Measurements from ENCODE around the gene SUSD1.

The SUSD1 gene

DNA sequence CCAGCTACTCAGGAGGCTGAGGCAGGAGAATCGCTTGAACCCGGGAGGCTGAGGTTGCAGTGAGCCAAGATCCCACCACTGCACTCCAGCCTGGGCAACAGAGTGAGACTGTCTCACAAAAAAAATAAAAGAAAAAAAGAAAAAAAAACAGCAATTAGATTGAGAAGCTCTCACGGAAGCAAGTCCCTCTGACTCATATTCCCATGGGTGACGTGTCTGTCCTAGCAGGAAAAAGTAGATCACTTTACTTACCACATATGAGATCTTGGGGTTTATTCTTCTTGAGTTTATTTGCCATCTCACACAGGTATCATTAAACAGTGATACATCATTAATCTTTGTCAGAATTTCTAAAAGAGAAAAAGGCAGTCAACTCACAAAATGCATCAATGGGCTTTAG is 62.6 kb downstream of the SUSD1 start:
- TF ChIP-seq ZNF629 (tag by site-specific recombination; IDR thresholded peaks at IDR 0.05) = peak; percentile 68
- peak; percentile 64 for TF ChIP-seq SP7 (tag by site-specific recombination; IDR thresholded peaks at IDR 0.05)
- TF ChIP-seq KLF1 (tag by site-specific recombination; IDR thresholded peaks at IDR 0.05) = no peak
- no peak for TF ChIP-seq WT1 (tag by site-specific recombination; IDR thresholded peaks at IDR 0.05)
- TF ChIP-seq, protein P1, sequence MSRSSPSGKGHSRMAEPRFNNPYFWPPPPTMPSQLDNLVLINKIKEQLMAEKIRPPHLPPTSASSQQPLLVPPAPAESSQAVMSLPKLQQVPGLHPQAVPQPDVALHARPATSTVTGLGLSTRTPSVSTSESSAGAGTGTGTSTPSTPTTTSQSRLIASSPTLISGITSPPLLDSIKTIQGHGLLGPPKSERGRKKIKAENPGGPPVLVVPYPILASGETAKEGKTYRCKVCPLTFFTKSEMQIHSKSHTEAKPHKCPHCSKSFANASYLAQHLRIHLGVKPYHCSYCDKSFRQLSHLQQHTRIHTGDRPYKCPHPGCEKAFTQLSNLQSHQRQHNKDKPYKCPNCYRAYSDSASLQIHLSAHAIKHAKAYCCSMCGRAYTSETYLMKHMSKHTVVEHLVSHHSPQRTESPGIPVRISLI (tag by site-specific recombination; IDR thresholded peaks at IDR 0.05) = peak; percentile 73; the same call in 1 of the 2 replicates
- TF ChIP-seq KLF8 (tag by site-specific recombination; IDR thresholded peaks at IDR 0.05) = peak; percentile 19; the same call in 1 of the 2 replicates
- no peak for TF ChIP-seq REPIN1 (tag by site-specific recombination; IDR thresholded peaks at IDR 0.05; ENCODE audit: low read depth)
- no peak for TF ChIP-seq ZNF175 (tag by site-specific recombination; IDR thresholded peaks at IDR 0.05)
- no peak for TF ChIP-seq EGR2 (tag by site-specific recombination; IDR thresholded peaks at IDR 0.05; ENCODE audit: low read depth)
- no peak for TF ChIP-seq ZNF747 (tag by site-specific recombination; IDR thresholded peaks at IDR 0.05)
- no peak for TF ChIP-seq BCL11B (tag by site-specific recombination; IDR thresholded peaks at IDR 0.05; ENCODE audit: low read depth)
- no peak for TF ChIP-seq ZNF416 (tag by site-specific recombination; IDR thresholded peaks at IDR 0.05)
- TF ChIP-seq SP2 (tag by site-specific recombination; IDR thresholded peaks at IDR 0.05) = no peak
- TF ChIP-seq, protein P2, sequence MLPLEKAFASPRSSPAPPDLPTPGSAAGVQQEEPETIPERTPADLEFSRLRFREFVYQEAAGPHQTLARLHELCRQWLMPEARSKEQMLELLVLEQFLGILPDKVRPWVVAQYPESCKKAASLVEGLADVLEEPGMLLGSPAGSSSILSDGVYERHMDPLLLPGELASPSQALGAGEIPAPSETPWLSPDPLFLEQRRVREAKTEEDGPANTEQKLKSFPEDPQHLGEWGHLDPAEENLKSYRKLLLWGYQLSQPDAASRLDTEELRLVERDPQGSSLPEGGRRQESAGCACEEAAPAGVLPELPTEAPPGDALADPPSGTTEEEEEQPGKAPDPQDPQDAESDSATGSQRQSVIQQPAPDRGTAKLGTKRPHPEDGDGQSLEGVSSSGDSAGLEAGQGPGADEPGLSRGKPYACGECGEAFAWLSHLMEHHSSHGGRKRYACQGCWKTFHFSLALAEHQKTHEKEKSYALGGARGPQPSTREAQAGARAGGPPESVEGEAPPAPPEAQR (tag by site-specific recombination; IDR thresholded peaks at IDR 0.05) = no peak
- TF ChIP-seq ZNF37A (tag by site-specific recombination; IDR thresholded peaks at IDR 0.05) = no peak
- TF ChIP-seq, protein P3, sequence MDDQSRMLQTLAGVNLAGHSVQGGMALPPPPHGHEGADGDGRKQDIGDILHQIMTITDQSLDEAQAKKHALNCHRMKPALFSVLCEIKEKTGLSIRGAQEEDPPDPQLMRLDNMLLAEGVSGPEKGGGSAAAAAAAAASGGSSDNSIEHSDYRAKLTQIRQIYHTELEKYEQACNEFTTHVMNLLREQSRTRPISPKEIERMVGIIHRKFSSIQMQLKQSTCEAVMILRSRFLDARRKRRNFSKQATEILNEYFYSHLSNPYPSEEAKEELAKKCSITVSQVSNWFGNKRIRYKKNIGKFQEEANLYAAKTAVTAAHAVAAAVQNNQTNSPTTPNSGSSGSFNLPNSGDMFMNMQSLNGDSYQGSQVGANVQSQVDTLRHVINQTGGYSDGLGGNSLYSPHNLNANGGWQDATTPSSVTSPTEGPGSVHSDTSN (CRISPR knock-in tag; IDR thresholded peaks at IDR 0.05) = no peak
- TF ChIP-seq, protein P4, sequence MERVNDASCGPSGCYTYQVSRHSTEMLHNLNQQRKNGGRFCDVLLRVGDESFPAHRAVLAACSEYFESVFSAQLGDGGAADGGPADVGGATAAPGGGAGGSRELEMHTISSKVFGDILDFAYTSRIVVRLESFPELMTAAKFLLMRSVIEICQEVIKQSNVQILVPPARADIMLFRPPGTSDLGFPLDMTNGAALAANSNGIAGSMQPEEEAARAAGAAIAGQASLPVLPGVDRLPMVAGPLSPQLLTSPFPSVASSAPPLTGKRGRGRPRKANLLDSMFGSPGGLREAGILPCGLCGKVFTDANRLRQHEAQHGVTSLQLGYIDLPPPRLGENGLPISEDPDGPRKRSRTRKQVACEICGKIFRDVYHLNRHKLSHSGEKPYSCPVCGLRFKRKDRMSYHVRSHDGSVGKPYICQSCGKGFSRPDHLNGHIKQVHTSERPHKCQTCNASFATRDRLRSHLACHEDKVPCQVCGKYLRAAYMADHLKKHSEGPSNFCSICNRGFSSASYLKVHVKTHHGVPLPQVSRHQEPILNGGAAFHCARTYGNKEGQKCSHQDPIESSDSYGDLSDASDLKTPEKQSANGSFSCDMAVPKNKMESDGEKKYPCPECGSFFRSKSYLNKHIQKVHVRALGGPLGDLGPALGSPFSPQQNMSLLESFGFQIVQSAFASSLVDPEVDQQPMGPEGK (tag by site-specific recombination; IDR thresholded peaks at IDR 0.05) = no peak
- no peak for TF ChIP-seq ZNF350 (tag by site-specific recombination; IDR thresholded peaks at IDR 0.05)
- TF ChIP-seq ZEB2 (tag by site-specific recombination; IDR thresholded peaks at IDR 0.05) = 0 out of 2 replicates have a peak, but pooled peaks have one; percentile 31
- CTCF ChIA-PET = interaction anchor here (0.6 to 3.2 kb wide), 20 partner anchors 11 to 798 kb away, joined by 3 to 40 read pairs (median 4); partner anchors contain the start of gene INIP
- Histone ChIP-seq H3K9me3 (ENCODE audit: control insufficient read depth, insufficient read depth, low read depth, low read length) (no peaks in the 10 kb centered on the region), H3K4me1 (ENCODE audit: control insufficient read depth, insufficient read depth, low read length) (peaks cover 5% of the 10 kb centered on the region; the same call in 1 of the 2 replicates), H3K4me3 (ENCODE audit: low read depth, low read length) (no peak overlapping the region), H3K27ac (ENCODE audit: extremely low read depth, low read depth, low read length) (no peak overlapping the region), H3K36me3 (ENCODE audit: control insufficient read depth in 2 of 2, insufficient read depth in 1 of 2, low read length in 2 of 2) (peaks cover 0 to 4% of the 10 kb centered on the region in 2 experiments; a peak in 2 of 3 replicates)
- POLR2A ChIA-PET = interaction anchor here (1.1 to 1.5 kb wide), 2 partner anchors 221 to 605 kb away, joined by 4 to 7 read pairs; partner anchors contain the start of genes INIP and PTBP3

DNA sequence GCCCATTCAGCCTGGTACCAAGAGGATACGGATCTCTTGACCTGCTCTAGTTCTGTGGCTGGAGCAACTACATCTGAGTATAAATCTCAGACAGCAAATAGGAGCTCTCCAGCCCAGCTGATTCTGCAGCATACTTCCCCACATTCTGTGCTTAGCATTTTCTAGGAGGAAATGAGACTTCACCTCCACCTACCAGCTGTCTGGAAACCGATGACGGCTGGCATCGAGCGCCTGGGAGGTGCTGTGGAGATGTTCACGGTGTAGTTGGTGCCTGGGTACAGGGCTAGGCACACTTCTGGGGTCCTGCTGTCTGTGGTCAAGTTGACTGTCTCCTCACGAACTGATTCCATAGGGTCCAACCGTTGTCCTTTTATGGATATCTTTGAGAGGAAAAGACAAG is 63.6 kb downstream of the SUSD1 start:
- ChIA-PET CTCF (interaction anchor here (0.6 to 2.5 kb wide), 5 partner anchors 14 to 709 kb away, joined by 3 to 26 read pairs (median 6); no protein-coding TSS in a partner anchor), POLR2A (interaction anchor here (0.6 kb wide), 1 partner anchor 618 kb away, joined by 3 read pairs; no protein-coding TSS in a partner anchor)
- Histone ChIP-seq H3K36me3 (ENCODE audit: control insufficient read depth in 2 of 2, insufficient read depth in 1 of 2, low read length in 2 of 2) (peaks cover 0 to 4% of the 10 kb centered on the region in 2 experiments; a peak in 2 of 3 replicates), H3K4me3 (ENCODE audit: low read depth, low read length) (no peak overlapping the region), H3K4me1 (ENCODE audit: control insufficient read depth, insufficient read depth, low read length) (peaks cover 5% of the 10 kb centered on the region; the same call in 1 of the 2 replicates), H3K27ac (ENCODE audit: extremely low read depth, low read depth, low read length) (no peak overlapping the region), H3K9me3 (ENCODE audit: control insufficient read depth, insufficient read depth, low read depth, low read length) (no peaks in the 10 kb centered on the region)
- TF ChIP-seq ZNF776 (tag by site-specific recombination; IDR thresholded peaks at IDR 0.05; ENCODE audit: borderline replicate concordance) (no peak), ZFHX2 (tag by site-specific recombination; conservative IDR thresholded peaks at IDR 0.05) (no peak), HOXC10 (CRISPR knock-in tag; IDR thresholded peaks at IDR 0.05) (no peak), ZNF19 (tag by site-specific recombination; IDR thresholded peaks at IDR 0.05; ENCODE audit: low read depth) (no peak)

Data from HEK293 (cell line).